Endometrium (tissue), 2 donors: ENCODE data around the gene HAGH.
"Not testable (repeated sequence)": the region's sequence is repeated elsewhere in the genome, so short reads cannot be mapped to it uniquely, and the experiment has no call there.

Source experiments
- FAIRE-seq: peaks from 2 replicates; lab custom pipeline; 2012; peaks lifted over from hg19 to GRCh38; lab: Jason Lieb, UNC
- donor health status: control.
- donor health status: control.

Gene HAGH

DNA sequence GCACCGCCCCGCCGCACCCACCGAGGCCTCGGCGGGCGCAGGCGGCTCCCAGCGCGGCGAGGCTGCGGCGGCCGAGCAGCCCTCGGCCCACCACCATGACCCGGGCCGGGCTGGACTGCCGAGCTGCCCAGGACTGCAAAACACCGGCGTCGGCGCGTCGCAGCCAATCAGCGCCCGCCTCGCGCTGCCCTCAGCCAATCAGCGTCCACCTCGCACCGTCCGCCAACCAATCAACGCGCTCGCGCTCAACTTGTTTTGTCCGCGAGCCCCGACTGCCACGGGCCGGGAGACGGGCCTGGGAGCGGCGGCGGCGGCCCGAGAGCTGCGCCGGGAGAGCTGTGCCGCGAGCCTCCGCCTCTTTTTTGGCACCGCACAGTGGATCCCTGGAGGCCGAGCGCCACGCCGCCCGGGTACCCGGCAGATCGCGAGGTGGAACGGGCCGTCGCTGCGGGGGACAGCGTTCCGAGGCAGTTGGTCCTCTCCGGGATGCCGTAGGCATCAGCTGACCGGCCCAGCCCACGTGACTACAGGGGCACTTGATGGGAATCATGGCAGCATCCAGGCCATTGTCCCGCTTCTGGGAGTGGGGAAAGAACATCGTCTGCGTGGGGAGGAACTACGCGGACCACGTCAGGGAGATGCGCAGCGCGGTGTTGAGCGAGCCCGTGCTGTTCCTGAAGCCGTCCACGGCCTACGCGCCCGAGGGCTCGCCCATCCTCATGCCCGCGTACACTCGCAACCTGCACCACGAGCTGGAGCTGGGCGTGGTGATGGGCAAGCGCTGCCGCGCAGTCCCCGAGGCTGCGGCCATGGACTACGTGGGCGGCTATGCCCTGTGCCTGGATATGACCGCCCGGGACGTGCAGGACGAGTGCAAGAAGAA lies at the start of gene HAGH, which contains the start of gene FAHD1:
TSS of gene HAGH (minus strand) at position 135 of the 883 bp plus-strand sequence. CDS start at position 97, 38 bp downstream.
TSS of gene FAHD1 (plus strand) at position 516 of the 883 bp plus-strand sequence. CDS start at position 549, 33 bp downstream.
- FAIRE-seq: no peak

DNA sequence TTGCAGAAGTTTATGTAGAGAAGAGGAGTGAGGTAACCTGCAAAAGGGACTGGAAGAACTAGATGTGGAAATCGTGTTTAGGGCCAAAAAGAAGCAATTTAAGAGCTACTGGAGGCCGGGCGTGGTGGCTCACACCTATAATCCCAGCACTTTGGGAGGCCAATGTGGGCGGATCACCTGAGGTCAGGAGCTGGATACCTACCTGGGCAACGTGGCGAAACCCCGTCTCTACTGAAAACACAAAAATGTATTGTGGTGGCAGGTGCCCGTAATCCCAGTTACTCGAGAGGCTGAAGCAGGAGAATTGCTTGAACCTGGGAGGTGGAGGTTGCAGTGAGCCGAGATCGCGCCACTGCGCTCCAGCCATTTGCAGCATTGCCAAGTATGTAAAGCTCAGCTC lies 49.4 kb upstream of the HAGH start:
- FAIRE-seq: not testable (repeated sequence)

DNA sequence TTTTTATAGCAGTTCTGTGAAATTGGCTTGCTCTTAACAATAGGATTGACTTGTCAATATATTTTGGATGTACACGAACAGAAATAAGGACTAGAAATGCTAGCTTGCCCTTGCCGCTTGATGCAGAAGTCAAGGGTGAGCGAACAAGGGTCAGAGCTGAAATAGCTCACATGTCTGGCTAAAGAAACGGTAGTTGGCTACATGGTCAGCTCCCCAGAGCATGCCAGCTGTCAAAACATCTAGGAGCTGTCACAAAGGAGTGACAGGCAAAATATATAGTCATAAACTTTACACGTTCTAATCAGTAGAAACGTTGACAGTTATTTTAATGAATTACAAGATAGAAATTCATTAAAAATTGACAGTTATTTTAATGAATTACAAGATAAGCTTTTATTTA lies 48.2 kb upstream of the HAGH start:
- no peak for FAIRE-seq

DNA sequence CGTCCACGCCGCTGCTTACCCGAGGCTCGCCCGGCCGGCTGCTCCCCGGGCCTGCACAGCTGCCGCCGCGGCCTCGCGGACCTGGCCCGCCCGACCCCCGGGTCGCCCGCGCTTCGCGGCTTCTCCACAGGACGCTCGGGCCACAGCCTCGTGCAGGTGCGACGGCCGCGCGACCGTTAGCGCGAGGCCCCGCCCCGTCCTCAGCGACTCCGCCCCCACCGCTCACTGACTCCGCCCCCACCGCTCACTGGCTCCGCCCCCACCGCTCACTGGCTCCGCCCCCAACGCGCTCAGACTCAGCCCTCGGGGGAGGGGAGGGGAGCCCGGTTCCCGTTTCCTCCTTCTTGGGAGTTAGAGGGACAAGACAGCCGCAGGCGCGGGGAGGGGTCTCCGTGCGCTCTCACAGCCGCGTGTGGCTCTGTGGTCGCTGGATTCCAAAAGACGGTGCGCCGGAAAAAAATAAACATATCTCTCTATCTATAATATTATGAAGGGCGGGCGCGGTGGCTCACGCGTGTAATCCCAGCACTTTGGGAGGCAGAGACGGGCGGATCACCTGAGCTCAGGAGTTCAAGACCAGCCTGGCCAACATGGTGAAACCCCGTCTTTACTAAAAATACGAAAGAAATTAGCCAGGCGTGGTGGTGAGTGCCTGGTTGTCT lies 45.5 kb upstream of the HAGH start, which contains the start of gene MEIOB:
TSS of gene MEIOB (minus strand) at position 191 of the 662 bp plus-strand sequence. CDS start 3,989 bp downstream, outside the sequence.
- no peak for FAIRE-seq

DNA sequence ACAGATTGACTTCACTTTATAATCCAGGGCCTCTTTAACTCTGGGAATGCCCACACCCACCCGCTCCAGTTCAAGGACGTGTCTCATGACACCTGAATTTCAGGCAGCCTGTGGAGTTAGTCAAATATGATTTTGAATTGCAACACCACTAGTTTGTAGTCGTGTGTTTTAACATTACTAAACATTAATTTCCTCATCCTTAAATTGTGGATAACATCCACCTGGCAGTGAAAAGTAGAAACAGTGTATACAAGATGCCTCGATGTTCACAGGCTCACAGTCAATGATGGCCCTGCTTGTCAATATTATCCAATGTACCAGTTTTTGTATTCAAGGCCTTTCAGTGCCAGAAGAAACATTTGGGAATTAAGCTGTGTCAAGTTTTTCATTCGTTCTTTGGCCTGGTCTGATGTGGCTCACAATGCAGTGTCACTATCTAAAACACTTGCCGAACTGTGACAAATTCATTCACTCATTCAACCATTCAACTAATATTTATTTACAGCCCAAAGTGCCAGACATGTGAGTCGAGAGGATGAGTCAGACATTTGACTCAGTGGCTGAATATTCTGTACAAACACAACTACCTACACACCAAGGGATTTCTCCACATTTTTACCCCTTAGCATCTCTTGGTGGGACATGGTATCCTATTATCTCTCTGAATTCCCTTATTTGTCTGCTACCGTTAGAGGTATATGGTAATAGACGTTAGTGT lies 43.9 kb upstream of the HAGH start:
- no peak for FAIRE-seq

DNA sequence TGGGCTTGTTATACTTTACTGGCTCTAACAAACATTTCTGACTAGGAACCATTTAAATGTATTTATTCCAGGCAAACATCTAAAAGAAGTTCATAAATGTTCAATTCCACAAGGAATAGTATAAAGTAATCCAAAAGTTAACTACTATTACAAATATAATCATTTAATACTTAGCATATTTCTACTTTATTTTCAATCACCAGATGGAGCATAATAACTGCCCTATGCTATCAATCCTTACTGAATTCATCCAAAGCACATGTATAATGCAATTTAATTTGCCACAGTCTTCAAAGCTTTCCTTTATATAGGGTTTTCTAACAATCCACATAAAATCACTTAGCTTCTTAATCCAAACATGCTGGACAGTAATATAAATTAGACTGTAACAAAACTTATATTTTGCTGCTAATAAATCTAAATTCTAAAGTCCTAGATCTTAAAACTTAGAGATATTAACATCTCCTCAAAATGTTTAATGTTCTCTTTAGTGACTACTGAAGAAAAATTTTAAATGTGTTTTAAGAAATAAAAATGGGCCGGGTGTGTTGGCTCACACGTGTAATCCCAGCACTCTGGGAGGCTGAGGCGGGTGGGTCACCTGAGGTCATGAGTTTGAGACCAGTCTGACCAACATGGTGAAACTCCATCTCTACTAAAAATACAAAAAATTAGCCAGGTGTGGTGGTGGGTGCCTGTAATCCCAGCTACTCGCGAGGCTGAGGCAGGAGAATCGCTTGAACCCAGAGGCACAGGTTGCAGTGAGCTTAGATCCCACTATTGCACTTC lies 39.5 kb upstream of the HAGH start:
- FAIRE-seq: no peak

DNA sequence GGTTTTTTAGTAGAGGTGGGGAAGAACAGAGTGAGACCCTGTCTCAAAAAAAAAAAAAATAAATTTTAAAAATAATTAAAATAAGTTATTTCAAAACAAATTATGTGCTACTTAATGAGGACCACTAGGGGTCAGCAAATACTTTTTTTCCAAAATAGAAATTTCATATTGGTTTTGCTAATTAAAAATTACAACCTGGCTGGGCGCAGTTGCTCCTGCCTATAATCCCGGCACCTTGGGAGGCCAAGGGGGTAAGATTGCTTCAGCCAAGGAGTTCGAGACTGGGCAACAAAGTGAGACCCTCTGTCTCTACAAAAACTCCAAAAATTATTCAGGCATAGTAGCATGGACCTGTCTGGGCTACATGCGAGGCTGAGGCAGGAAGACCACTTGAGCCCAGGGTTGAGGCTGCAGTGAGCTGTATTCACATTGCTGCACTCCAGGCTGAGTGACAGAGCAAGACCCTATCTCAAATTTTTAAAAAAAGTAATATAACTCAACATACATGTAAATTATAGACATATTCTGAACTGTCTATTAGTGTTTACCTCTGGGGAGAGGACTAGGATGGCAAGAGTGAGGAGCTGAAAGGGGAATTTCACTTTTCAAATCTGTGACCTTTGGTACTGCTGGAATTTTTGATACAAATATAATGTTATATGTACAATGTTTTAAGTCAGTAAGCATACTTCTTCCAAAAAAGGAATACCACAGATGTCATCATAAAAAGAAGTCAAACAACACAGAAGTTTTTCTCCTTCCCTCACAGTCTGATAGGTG lies 37.2 kb upstream of the HAGH start:
- peak; percentile 85 for FAIRE-seq

DNA sequence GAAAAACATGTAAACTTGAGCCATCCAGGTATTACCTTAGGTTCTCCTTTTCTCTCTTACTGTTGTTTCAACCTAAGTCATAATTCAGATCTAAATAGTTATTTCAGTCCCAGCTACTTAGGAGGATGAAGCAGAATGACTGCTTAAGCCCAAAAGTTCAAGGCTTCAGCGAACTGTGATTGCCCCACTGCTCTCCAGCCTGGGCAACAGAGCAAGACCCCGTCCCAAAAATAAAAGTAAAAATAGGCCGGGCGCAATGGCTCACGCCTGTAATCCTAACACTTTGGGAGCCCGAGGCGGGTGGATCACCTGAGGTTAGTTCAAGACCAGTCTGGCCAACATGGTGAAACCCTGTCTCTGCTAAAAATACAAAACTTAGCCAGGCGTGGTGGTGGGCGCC lies 35.8 kb upstream of the HAGH start:
- FAIRE-seq: no peak

DNA sequence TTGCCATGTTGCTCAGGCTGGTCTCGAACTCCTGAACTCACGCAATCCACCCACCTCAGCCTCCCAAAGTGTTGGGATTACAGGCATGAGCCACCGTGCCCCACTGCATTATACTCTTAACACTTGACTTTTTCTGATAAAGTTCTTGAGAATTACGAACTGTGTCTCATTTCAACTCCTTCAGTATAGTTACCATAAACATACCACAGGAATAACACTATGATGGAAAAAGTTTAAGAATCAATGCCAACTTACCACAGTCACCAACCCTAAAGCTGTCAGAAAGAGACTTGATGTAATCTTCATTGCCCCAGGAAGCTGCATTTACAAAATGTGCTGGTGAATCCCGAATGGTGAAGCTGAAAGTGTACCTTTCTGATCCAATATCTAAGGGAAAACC lies 35.1 kb upstream of the HAGH start:
- FAIRE-seq: no peak

DNA sequence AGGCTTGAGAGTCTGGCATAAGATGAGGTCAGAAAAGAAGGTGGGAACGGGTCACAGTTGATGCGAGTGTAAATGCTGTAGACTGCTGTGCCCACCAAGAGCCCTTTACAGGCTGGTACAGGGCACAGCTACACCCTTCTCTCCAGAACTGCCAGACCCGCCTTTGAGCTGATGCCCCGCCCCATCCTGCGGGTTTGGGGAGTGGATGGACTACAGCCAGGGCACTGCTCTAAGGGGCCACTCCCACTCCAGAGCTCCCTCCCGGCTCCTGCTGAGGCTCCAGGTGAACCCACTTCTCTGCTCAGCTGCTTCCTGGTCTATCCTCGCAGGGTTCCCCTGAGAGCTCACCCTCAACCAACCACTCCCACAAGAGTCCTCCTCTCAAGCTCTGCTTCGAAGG lies 33.0 kb upstream of the HAGH start:
- FAIRE-seq: no peak

DNA sequence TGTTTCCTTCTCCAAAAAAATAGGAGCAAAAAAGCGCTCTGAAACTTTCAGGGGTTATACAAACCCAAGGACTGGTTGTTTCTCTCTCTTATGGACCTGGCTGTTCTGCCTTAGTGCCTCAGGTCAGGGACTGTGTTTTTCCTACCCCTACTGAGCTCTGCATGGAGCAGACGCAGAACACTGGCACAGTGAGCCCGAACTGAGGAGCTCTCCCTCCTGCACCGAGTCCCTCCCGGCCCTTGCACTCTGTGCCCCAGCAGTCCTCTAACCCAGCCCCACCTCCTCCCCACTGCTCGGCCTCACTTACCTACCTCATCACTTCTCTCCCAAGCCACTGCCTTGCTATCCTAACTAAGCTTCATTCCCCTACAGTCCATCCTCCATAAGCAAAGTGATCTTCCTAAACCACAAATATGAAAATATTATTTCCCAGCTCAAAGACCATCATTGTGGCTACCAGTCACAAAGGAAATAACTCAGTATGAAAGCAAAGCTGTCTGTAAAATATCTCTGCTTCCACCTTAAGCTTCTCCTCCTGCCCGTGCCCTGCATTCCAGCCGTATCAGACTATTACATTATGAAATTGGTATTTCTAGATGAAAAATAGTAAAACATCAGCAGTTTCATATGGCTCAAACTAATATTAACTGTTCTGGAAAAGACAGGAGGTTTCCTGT lies 31.7 kb upstream of the HAGH start:
- FAIRE-seq: no peak

DNA sequence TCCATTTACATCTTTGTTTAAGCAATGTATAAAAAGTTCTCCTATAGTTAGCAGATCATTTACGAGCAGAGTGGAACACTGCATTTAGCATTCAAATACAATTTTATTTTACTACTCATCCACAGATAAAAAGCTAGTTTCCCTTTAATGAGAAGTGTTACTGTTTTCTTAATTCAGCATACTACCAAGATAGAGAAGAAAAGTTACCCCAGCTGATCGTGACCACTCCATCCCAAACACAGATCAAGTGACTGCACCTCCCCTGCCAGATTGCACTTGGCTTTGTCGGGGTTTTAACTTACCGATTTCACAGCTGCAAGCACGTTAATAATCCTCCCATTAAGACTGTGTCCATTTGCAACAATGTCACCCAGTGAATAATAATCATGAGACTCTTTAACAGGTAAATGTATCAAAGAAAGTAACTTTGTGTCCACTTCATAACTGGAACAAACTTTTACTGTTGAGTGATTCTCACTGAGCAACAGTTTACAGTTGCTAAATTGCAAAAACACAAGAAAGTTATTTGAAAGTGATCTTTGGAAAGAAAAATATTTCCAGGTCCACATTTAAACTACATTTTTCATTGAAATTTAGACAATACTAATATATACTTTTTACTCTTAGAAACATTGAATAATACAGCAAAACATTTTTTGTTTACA lies 30.9 kb upstream of the HAGH start:
- FAIRE-seq: no peak

DNA sequence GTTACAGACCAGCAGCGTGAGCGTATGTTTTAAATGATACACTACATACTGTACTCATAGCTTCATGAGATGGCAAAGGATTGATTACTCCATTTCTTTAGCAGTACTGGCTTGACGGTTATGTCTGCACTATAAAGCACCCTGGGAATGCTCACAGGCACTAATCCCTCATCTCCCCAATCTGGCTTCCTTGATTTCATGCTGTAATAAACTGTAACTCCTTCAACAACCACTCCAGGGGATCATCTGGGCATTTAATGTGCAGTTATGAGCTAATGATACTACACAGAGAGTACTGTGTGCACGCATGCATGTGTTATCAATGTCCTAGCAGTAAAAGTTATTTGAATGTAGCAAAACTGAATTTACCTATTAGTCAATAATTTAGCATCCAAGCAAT lies 25.2 kb upstream of the HAGH start:
- no peak for FAIRE-seq

DNA sequence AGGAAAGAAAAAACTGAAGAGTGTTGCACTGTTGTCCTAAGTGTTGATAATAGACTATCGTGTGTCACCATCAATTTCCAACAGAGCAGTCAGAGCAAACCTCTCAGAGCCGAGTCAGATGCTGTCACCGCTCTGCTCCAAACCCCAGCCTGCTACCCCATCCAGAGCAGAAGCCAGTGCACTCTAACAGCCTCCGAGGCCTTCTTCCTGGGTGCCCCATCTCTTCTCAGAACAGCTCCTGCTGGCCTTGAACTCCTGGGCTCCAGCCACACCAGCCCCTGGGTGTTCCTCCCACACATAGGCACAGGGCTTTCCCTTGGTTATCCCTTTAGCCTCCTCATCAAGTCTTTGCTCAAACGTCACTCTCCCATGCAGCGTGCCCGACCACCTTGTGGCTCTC lies 24.4 kb upstream of the HAGH start:
- no peak for FAIRE-seq

DNA sequence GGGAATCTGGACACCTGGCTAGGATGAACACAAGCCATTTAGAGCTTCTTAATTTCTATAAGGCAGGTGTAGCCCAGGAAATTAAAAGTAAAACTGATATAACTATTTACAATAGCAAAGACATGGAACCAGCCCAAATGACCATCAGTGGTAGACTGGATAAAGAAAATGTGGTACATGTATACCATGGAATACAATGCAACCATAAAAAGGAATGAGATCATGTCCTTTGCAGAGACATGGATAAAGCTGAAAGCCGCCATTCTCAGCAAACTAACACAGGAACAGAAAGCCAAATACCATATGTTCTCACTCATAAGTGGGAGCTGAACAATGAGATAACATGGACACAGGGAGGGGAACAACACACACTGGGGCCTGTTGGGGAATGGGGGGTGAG lies 19.8 kb upstream of the HAGH start:
- FAIRE-seq: no peak

DNA sequence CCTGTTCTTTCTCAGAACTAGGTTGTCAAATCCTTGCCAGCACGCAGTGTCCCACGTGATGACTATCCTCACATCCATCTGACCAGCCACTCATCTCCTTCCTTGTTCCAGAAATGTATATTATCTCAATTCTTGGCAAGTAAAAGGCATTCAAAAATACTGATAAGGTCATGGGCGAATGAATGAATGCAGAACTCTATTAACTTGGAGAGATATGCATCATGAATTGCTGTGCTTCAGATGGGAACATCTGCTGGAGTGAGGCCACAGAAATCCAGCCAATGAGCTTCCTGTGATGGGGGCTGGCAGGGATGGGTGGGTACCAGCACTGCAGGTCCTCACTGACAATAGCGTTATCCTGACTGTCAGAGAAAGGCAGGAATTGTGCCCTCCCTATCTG lies 19.4 kb upstream of the HAGH start:
- no peak for FAIRE-seq

DNA sequence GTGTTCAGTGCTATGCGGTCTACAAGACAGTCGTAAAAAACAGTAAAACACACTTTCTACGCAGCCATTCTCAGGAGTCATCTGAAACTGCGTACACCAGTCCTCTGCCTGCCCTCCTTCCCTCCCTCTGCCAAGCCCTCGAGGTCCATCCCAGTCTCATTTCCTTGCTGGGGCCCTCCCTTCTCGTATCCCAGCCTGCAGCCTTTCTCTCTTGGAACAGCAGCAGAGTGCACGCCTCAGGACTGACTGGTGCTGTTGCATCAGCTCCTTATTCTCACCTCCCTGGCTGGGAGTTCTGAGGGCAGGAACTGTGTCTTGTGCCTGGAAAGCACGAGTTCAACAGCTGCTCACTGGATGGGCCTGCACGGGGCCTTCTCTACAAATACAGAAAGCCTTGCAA lies 12.9 kb upstream of the HAGH start:
- no peak for FAIRE-seq

DNA sequence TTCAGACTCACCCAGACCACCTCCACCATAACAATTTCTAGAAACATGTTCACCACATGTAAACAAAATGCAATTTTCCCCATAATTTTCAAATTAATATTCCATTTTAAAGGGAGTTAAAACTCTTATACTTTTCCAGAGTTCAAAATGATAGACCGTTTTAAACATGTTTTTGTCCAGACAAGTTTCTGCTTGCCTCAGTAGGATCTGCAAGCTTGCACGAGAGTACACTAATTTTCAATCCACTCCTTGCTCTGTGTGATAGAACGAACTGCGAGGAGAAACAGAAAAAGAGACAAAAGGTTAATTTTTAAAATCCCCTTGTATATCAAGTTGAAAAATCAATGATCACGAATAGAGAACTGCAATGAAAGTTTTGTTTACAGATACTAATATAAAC lies 7.5 kb upstream of the HAGH start:
- no peak for FAIRE-seq

DNA sequence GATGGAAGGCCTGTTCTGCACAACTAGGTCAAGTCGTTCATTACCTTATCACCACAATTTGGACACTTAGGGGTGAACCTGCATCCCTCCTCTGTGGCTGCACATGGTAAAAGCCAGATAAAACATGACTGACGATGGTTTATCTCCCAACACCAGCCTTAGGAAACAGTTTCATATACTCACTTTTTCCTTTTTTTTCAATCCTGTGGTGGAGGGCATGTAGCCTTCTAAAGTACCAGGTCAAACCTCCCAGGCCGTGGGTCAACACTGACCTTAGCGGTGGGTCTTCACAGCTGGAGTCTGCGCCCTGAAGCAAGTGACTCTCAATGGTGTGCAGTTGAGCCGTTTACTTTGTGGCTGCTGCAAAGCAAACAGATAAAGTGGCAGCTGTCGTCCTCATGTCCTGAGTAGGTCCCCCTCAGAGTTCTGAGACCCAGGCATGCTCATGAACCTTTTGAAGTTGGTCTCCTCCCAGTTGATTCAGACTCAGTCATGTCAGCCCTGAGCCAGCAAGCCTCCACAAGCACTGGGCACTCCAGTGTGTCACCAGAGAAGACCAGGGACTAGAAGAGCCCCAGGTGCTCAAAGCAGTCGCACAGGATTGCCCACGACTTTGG lies 6.3 kb upstream of the HAGH start:
- no peak for FAIRE-seq
